ENCODE data around the gene SBK1. TPM values are rescaled to one million over a fixed set of nuclear protein-coding genes. Genes with fewer than 3 reads are reported as not detected.

Gene SBK1
- total RNA-seq, 1 donor from 2014 or later: 7.0 TPM

DNA sequence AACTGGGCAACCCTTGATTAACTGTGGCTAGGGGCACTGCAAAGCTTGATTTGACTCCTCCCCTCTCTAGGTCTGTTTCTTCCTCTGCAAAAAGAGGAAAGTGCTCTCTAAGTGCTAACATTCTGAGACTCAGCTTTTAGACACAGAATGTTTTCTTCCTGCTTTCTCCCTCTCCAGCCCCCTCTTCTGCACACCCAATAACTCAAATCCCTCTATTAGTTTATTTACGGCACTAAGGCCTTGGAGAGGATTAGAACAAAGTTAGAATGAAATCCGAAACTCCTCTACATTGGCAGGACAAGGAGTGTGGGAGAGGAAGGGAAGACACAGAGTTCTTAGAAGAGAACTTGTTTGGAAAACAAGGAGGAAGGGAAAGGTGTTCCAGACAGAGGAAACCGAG lies 3.3 kb upstream of the SBK1 start:
- no peak overlapping the region for H3K4me3 Mint-ChIP-seq (ENCODE audit: unreplicated experiment)
- peaks cover 11% of the 10 kb centered on the region for H3K27me3 Mint-ChIP-seq (ENCODE audit: low read depth, unreplicated experiment)
- H3K36me3 Mint-ChIP-seq (ENCODE audit: low read depth, unreplicated experiment): no peaks in the 10 kb centered on the region
- DNase-seq (ENCODE audit: low read depth) (no peak), FAIRE-seq (no peak)
- Histone ChIP-seq H3K9ac (ENCODE audit: low read length) (no peak overlapping the region), H3K79me2 (ENCODE audit: insufficient read depth, low read length) (no peaks in the 10 kb centered on the region), H3K27me3 (ENCODE audit: insufficient read depth, low read length) (peaks cover 8% of the 10 kb centered on the region), H3K4me3 (ENCODE audit: insufficient read depth, low read depth, low read length) (no peak overlapping the region), H3K4me2 (ENCODE audit: low read length) (no peak overlapping the region), H3K36me3 (ENCODE audit: insufficient read depth, low read length) (no peaks in the 10 kb centered on the region), H4K20me1 (ENCODE audit: insufficient read depth, low read length) (peaks cover 5% of the 10 kb centered on the region), H3K4me1 (ENCODE audit: insufficient read depth, low read length) (peaks cover 2% of the 10 kb centered on the region), H3K9me3 (ENCODE audit: insufficient read depth, low read depth, low read length) (no peaks in the 10 kb centered on the region), H3K27ac (ENCODE audit: low read depth, low read length) (no peak overlapping the region), H2AFZ (ENCODE audit: low read depth, low read length) (no peak overlapping the region)
- no peaks in the 10 kb centered on the region for H3K9me3 Mint-ChIP-seq (ENCODE audit: unreplicated experiment)
- TF ChIP-seq, protein P1, sequence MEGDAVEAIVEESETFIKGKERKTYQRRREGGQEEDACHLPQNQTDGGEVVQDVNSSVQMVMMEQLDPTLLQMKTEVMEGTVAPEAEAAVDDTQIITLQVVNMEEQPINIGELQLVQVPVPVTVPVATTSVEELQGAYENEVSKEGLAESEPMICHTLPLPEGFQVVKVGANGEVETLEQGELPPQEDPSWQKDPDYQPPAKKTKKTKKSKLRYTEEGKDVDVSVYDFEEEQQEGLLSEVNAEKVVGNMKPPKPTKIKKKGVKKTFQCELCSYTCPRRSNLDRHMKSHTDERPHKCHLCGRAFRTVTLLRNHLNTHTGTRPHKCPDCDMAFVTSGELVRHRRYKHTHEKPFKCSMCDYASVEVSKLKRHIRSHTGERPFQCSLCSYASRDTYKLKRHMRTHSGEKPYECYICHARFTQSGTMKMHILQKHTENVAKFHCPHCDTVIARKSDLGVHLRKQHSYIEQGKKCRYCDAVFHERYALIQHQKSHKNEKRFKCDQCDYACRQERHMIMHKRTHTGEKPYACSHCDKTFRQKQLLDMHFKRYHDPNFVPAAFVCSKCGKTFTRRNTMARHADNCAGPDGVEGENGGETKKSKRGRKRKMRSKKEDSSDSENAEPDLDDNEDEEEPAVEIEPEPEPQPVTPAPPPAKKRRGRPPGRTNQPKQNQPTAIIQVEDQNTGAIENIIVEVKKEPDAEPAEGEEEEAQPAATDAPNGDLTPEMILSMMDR (IDR thresholded peaks at IDR 0.05; ENCODE audit: insufficient read depth, low read depth, low read length): no peak
- TF ChIP-seq EZH2 (IDR thresholded peaks at IDR 0.05; ENCODE audit: insufficient read depth, low read length): no peak
- H3K4me1 Mint-ChIP-seq (ENCODE audit: low read depth, unreplicated experiment): no peaks in the 10 kb centered on the region
- H3K27ac Mint-ChIP-seq (ENCODE audit: unreplicated experiment): no peak overlapping the region

DNA sequence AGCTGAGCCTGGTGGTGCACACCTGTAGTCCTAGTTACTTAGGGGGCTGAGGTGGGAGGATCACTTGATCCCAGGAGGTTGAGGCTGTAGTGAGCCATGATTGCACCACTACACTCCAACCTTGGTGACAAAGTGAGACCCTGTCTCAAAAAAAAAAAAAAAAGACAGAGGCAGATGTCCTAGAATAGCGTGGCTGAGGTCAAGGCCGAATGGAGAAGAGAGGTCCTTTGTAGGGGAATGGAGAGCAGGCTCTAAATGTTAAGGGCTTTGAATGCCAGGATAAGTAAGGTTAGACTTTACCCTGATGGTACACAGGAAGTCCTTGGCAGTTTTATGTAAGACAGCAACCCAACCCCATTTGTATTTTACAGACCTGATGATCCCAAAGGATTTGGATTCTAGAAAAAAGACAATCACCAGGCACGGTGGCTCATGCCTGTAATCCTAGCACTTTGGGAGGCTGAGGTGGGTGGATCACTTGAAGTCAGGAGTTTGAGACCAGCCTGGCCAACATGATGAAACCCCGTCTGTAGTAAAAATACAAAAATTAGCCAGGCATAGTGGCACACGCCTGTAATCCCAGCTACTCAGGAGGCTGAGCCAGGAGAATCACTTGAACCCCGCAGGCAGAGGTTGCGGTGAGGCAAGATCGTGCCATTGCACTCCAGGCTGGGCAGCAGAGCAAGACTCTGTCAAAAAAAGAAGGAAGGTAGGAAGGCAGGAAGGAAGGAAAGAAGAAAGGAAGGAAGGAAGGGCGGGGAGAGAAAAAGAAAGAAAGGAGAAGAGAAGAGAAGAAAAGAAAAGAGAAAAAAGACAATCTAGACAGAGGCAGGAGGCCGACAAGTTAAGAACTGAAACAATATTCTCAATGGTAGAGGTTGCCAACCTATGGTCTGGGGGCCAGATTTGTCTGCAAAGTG lies 2.1 kb upstream of the SBK1 start:
- TF ChIP-seq, protein P1 (IDR thresholded peaks at IDR 0.05; ENCODE audit: insufficient read depth, low read depth, low read length): no peak
- no peak for TF ChIP-seq EZH2 (IDR thresholded peaks at IDR 0.05; ENCODE audit: insufficient read depth, low read length)
- H3K4me2 ChIP-seq (ENCODE audit: low read length): no peak overlapping the region
- peaks cover 7% of the 10 kb centered on the region for H4K20me1 ChIP-seq (ENCODE audit: insufficient read depth, low read length)
- H3K27me3 ChIP-seq (ENCODE audit: insufficient read depth, low read length): peaks cover 13% of the 10 kb centered on the region
- no peaks in the 10 kb centered on the region for H3K36me3 ChIP-seq (ENCODE audit: insufficient read depth, low read length)
- H3K9ac ChIP-seq (ENCODE audit: low read length): no peak overlapping the region
- no peaks in the 10 kb centered on the region for H3K79me2 ChIP-seq (ENCODE audit: insufficient read depth, low read length)
- DNase-seq (ENCODE audit: low read depth) (no peak), FAIRE-seq (no peak)
- Mint-ChIP-seq H3K4me3 (ENCODE audit: unreplicated experiment) (peak overlapping the region; percentile 60), H3K4me1 (ENCODE audit: low read depth, unreplicated experiment) (no peaks in the 10 kb centered on the region), H3K27me3 (ENCODE audit: low read depth, unreplicated experiment) (peaks cover 22% of the 10 kb centered on the region), H3K36me3 (ENCODE audit: low read depth, unreplicated experiment) (no peaks in the 10 kb centered on the region), H3K9me3 (ENCODE audit: unreplicated experiment) (no peaks in the 10 kb centered on the region), H3K27ac (ENCODE audit: unreplicated experiment) (no peak overlapping the region)
- peaks cover 2% of the 10 kb centered on the region for H3K4me1 ChIP-seq (ENCODE audit: insufficient read depth, low read length)
- no peaks in the 10 kb centered on the region for H3K9me3 ChIP-seq (ENCODE audit: insufficient read depth, low read depth, low read length)
- H3K4me3 ChIP-seq (ENCODE audit: insufficient read depth, low read depth, low read length): no peak overlapping the region
- no peak overlapping the region for H2AFZ ChIP-seq (ENCODE audit: low read depth, low read length)
- H3K27ac ChIP-seq (ENCODE audit: low read depth, low read length): no peak overlapping the region

DNA sequence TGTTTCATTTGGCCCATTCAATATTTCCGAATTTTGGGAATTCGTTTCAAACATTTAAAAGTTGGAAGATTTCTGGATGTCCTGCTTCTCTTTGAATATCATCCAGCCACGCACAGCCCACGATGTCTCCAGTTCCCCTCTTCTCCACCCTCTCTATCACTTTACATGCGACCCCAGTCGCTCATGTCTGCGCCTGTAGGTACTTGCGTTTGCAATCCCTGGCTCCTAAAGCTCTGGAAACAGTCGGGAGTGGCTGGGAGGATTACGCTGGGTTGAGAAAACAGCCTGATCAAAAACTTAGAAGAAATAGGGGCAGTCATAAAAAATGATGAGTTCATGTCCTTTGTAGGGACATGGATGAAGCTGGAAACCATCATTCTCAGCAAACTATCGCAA lies 1.5 kb upstream of the SBK1 start:
- Histone ChIP-seq H3K9ac (ENCODE audit: low read length) (no peak overlapping the region), H3K79me2 (ENCODE audit: insufficient read depth, low read length) (no peaks in the 10 kb centered on the region), H2AFZ (ENCODE audit: low read depth, low read length) (no peak overlapping the region), H3K4me2 (ENCODE audit: low read length) (no peak overlapping the region), H3K27me3 (ENCODE audit: insufficient read depth, low read length) (peaks cover 13% of the 10 kb centered on the region), H3K27ac (ENCODE audit: low read depth, low read length) (no peak overlapping the region), H3K4me1 (ENCODE audit: insufficient read depth, low read length) (peaks cover 2% of the 10 kb centered on the region), H3K4me3 (ENCODE audit: insufficient read depth, low read depth, low read length) (no peak overlapping the region), H4K20me1 (ENCODE audit: insufficient read depth, low read length) (peaks cover 7% of the 10 kb centered on the region), H3K36me3 (ENCODE audit: insufficient read depth, low read length) (no peaks in the 10 kb centered on the region), H3K9me3 (ENCODE audit: insufficient read depth, low read depth, low read length) (no peaks in the 10 kb centered on the region)
- Mint-ChIP-seq H3K27ac (ENCODE audit: unreplicated experiment) (no peak overlapping the region), H3K36me3 (ENCODE audit: low read depth, unreplicated experiment) (no peaks in the 10 kb centered on the region), H3K27me3 (ENCODE audit: low read depth, unreplicated experiment) (peaks cover 23% of the 10 kb centered on the region), H3K4me3 (ENCODE audit: unreplicated experiment) (peak overlapping the region; percentile 60), H3K9me3 (ENCODE audit: unreplicated experiment) (no peaks in the 10 kb centered on the region), H3K4me1 (ENCODE audit: low read depth, unreplicated experiment) (no peaks in the 10 kb centered on the region)
- no peak for FAIRE-seq
- TF ChIP-seq, protein P1 (IDR thresholded peaks at IDR 0.05; ENCODE audit: insufficient read depth, low read depth, low read length): no peak
- no peak for TF ChIP-seq EZH2 (IDR thresholded peaks at IDR 0.05; ENCODE audit: insufficient read depth, low read length)
- no peak for DNase-seq (ENCODE audit: low read depth)
